ENCODE results near the gene ABT1. TPM values are rescaled to one million over a fixed set of nuclear protein-coding genes. Genes with fewer than 3 reads are reported as not detected.

The ABT1 gene
- total and polyA plus RNA-seq, 2 donors (not counting 1 experiment from before 2014, with no cell fraction given) = 17.6 to 29.8 TPM

GRCh38 chr6:26640806-26641205, 44.1 kb downstream of the ABT1 start:
- H3K4me3 ChIP-seq (ENCODE audit: control extremely low read depth in 1 of 5, extremely low read depth in 1 of 5, insufficient read depth in 1 of 5, low read depth in 2 of 5, low read length in 4 of 5) = no peak overlapping the region
- no peak overlapping the region for H3K27ac ChIP-seq (ENCODE audit: low read length in 2 of 2)
- H3K27me3 ChIP-seq (replicated peaks in 1 of 4; ENCODE audit: control extremely low read depth in 1 of 4, control insufficient read depth in 3 of 4, insufficient read depth in 4 of 4, low read length in 3 of 4) = no peaks in the 10 kb centered on the region
- H2AFZ ChIP-seq (ENCODE audit: insufficient read depth, low read depth, low read length, poor library complexity, severe bottlenecking) = no peak overlapping the region
- ChIA-PET POLR2A (no interaction called here), CTCF (no interaction called here)
- H3K4me1 ChIP-seq (ENCODE audit: control insufficient read depth in 2 of 2, insufficient read depth in 2 of 2, low read length in 2 of 2) = peaks cover 0 to 4% of the 10 kb centered on the region in 2 donors
- DNase-seq = no peak
- H3K9me3 ChIP-seq (ENCODE audit: control extremely low read depth in 1 of 3, control insufficient read depth in 2 of 3, insufficient read depth in 1 of 3, low read length in 2 of 3) = peaks cover 7 to 31% (median 28%) of the 10 kb centered on the region in 3 donors
- Mint-ChIP-seq H3K27ac (no peak overlapping the region), H3K27me3 (no peaks in the 10 kb centered on the region), H3K4me1 (peaks cover 21% of the 10 kb centered on the region), H3K9me3 (ENCODE audit: insufficient read depth) (peaks cover 20% of the 10 kb centered on the region), H3K4me3 (no peak overlapping the region)
- peaks cover 13% of the 10 kb centered on the region for H3K79me2 ChIP-seq (ENCODE audit: control insufficient read depth, insufficient read depth, low read length)
- H3K9ac ChIP-seq (ENCODE audit: low read length) = no peak overlapping the region
- peaks cover 22 to 54% of the 10 kb centered on the region in 2 experiments for H3K36me3 ChIP-seq (replicated peaks in 1 of 2; ENCODE audit: control extremely low read depth in 1 of 2, control insufficient read depth in 1 of 2, extremely low read depth in 1 of 2, insufficient read depth in 2 of 2, low read length in 1 of 2)
- intact Hi-C loops (cut with micrococcal nuclease) = no loop called here
- no peaks in the 10 kb centered on the region for H4K20me1 ChIP-seq (ENCODE audit: control insufficient read depth, insufficient read depth, low read length, poor library complexity, severe bottlenecking)
- TF ChIP-seq CTCF (IDR thresholded peaks at IDR 0.05) (no peak), EZH2 (IDR thresholded peaks at IDR 0.05; ENCODE audit: borderline replicate concordance, insufficient read depth, low read depth, low read length, poor library complexity, severe bottlenecking) (no peak)
- no peak for ATAC-seq (ENCODE audit: low read depth)
- no CpG with 5 or more reads among the region's 2 CpGs for WGBS (ENCODE audit: insufficient coverage)
- H3K4me2 ChIP-seq (replicated peaks; ENCODE audit: low read depth, low read length, poor library complexity, severe bottlenecking) = no peak overlapping the region

GRCh38 chr6:26646074-26646473, 49.3 kb downstream of the ABT1 start:
- Histone ChIP-seq H3K27ac (ENCODE audit: low read length in 2 of 2) (no peak overlapping the region), H3K4me1 (ENCODE audit: control insufficient read depth in 2 of 2, insufficient read depth in 2 of 2, low read length in 2 of 2) (no peaks in the 10 kb centered on the region), H3K4me2 (replicated peaks; ENCODE audit: low read depth, low read length, poor library complexity, severe bottlenecking) (no peak overlapping the region), H3K79me2 (ENCODE audit: control insufficient read depth, insufficient read depth, low read length) (peaks cover 43% of the 10 kb centered on the region), H3K9ac (ENCODE audit: low read length) (no peak overlapping the region), H3K36me3 (replicated peaks in 1 of 2; ENCODE audit: control extremely low read depth in 1 of 2, control insufficient read depth in 1 of 2, extremely low read depth in 1 of 2, insufficient read depth in 2 of 2, low read length in 1 of 2) (peaks cover 18 to 35% of the 10 kb centered on the region in 2 experiments), H3K9me3 (ENCODE audit: control extremely low read depth in 1 of 3, control insufficient read depth in 2 of 3, insufficient read depth in 1 of 3, low read length in 2 of 3) (peaks cover 7 to 18% (median 14%) of the 10 kb centered on the region in 3 donors), H3K27me3 (replicated peaks in 1 of 4; ENCODE audit: control extremely low read depth in 1 of 4, control insufficient read depth in 3 of 4, insufficient read depth in 4 of 4, low read length in 3 of 4) (no peaks in the 10 kb centered on the region), H4K20me1 (ENCODE audit: control insufficient read depth, insufficient read depth, low read length, poor library complexity, severe bottlenecking) (peaks cover 4% of the 10 kb centered on the region), H3K4me3 (ENCODE audit: control extremely low read depth in 1 of 5, extremely low read depth in 1 of 5, insufficient read depth in 1 of 5, low read depth in 2 of 5, low read length in 4 of 5) (no peak overlapping the region), H2AFZ (ENCODE audit: insufficient read depth, low read depth, low read length, poor library complexity, severe bottlenecking) (no peak overlapping the region)
- ChIA-PET POLR2A (no interaction called here), CTCF (no interaction called here)
- Mint-ChIP-seq H3K4me1 (peaks cover 14% of the 10 kb centered on the region), H3K9me3 (ENCODE audit: insufficient read depth) (peaks cover 12% of the 10 kb centered on the region), H3K27ac (no peak overlapping the region), H3K4me3 (no peak overlapping the region), H3K27me3 (no peaks in the 10 kb centered on the region)
- no CpG with 5 or more reads among the region's 1 CpG for WGBS (ENCODE audit: insufficient coverage)
- no peak for TF ChIP-seq EZH2 (IDR thresholded peaks at IDR 0.05; ENCODE audit: borderline replicate concordance, insufficient read depth, low read depth, low read length, poor library complexity, severe bottlenecking)
- no peak for TF ChIP-seq CTCF (IDR thresholded peaks at IDR 0.05)
- intact Hi-C loops (cut with micrococcal nuclease) = no loop called here
- DNase-seq = no peak
- ATAC-seq (ENCODE audit: low read depth) = no peak

Other genes starting within 250 kb of the ABT1 start
- gene BTN3A2, start 231.8 kb upstream of the ABT1 start, total RNA-seq = 153 and 177 TPM in 2 replicates
- gene BTN3A2, start 231.8 kb upstream of the ABT1 start, polyA plus RNA-seq = 80.0 and 108 TPM in 2 replicates
- gene BTN2A2, start 213.8 kb upstream of the ABT1 start, total RNA-seq = 113 and 115 TPM in 2 replicates
- gene BTN2A2, start 213.8 kb upstream of the ABT1 start, polyA plus RNA-seq = 111 and 135 TPM in 2 replicates
- gene BTN3A1, start 194.7 kb upstream of the ABT1 start, total RNA-seq = 173 and 175 TPM in 2 replicates
- 133 and 157 TPM in 2 replicates for gene BTN3A1, start 194.7 kb upstream of the ABT1 start, polyA plus RNA-seq
- 136 and 139 TPM in 2 replicates for gene BTN3A3, start 156.4 kb upstream of the ABT1 start, total RNA-seq
- 61.8 and 65.5 TPM in 2 replicates for gene BTN3A3, start 156.4 kb upstream of the ABT1 start, polyA plus RNA-seq
- 63.3 and 69.6 TPM in 2 replicates for gene BTN2A1, start 139.0 kb upstream of the ABT1 start, total RNA-seq
- gene BTN2A1, start 139.0 kb upstream of the ABT1 start, polyA plus RNA-seq = 55.1 and 60.2 TPM in 2 replicates
- gene BTN1A1, start 96.7 kb upstream of the ABT1 start, total RNA-seq = 0.53 and 0.74 TPM in 2 replicates
- 0.22 and 0.42 TPM in 2 replicates for gene BTN1A1, start 96.7 kb upstream of the ABT1 start, polyA plus RNA-seq
- 81.1 and 82.4 TPM in 2 replicates for gene HMGN4, start 58.6 kb upstream of the ABT1 start, total RNA-seq
- 25.7 and 37.7 TPM in 2 replicates for gene HMGN4, start 58.6 kb upstream of the ABT1 start, polyA plus RNA-seq
- gene ZNF322, start 62.8 kb downstream of the ABT1 start, total RNA-seq = 23.5 and 27.6 TPM in 2 replicates
- gene ZNF322, start 62.8 kb downstream of the ABT1 start, polyA plus RNA-seq = 2.9 and 3.2 TPM in 2 replicates

All from B cell (primary cell).